Measurements from ENCODE around the gene FCER2.
A peak's percentile ranks its signal among the peaks of the same experiment; 100 is the strongest.

Gene FCER2

GRCh38 chr19:7676854-7677253 is 25.1 kb downstream of the FCER2 start, which contains the start of gene MCEMP1:
TSS of gene MCEMP1 (plus strand) at chr19:7677090. CDS start at chr19:7677121, 31 bp downstream.
- DNase-seq (ENCODE audit: low spot score), result no peak

- DNase-seq (ENCODE audit: low spot score), result no peak
Observed at GRCh38 chr19:7676376-7676775, 25.6 kb downstream of the FCER2 start.

- DNase-seq (ENCODE audit: low spot score), result peak; percentile 76
Observed at GRCh38 chr19:7674010-7675005, 27.6 kb downstream of the FCER2 start.

GRCh38 chr19:7672522-7672921 is 29.4 kb downstream of the FCER2 start:
- no peak for DNase-seq (ENCODE audit: low spot score)

GRCh38 chr19:7670790-7671189 is 31.1 kb downstream of the FCER2 start:
- DNase-seq (ENCODE audit: low spot score), result no peak

GRCh38 chr19:7670150-7670783 is 31.7 kb downstream of the FCER2 start:
- no peak for DNase-seq (ENCODE audit: low spot score)

- DNase-seq (ENCODE audit: low spot score), result no peak
Observed at GRCh38 chr19:7669641-7670040, 32.3 kb downstream of the FCER2 start.

GRCh38 chr19:7668842-7669241 is 33.1 kb downstream of the FCER2 start, which contains the start of gene RETN:
TSS of gene RETN (plus strand) at chr19:7669049. CDS start at chr19:7669327, 278 bp downstream.
- DNase-seq (ENCODE audit: low spot score), result no peak

GRCh38 chr19:7665076-7665475 is 36.9 kb downstream of the FCER2 start:
- DNase-seq (ENCODE audit: low spot score), result no peak

- DNase-seq (ENCODE audit: low spot score), result no peak
Observed at GRCh38 chr19:7663706-7664105, 38.2 kb downstream of the FCER2 start.

- no peak for DNase-seq (ENCODE audit: low spot score)
Observed at GRCh38 chr19:7662657-7663056, 39.3 kb downstream of the FCER2 start.

GRCh38 chr19:7661744-7662538 is 40.0 kb downstream of the FCER2 start:
- DNase-seq (ENCODE audit: low spot score), result no peak

- DNase-seq (ENCODE audit: low spot score), result no peak
Observed at GRCh38 chr19:7658219-7658686, 43.7 kb downstream of the FCER2 start.

- DNase-seq (ENCODE audit: low spot score), result no peak
Observed at GRCh38 chr19:7657131-7657751, 44.7 kb downstream of the FCER2 start.

- DNase-seq (ENCODE audit: low spot score), result no peak
Observed at GRCh38 chr19:7655581-7655980, 46.4 kb downstream of the FCER2 start.

GRCh38 chr19:7654401-7654800 is 47.5 kb downstream of the FCER2 start:
- no peak for DNase-seq (ENCODE audit: low spot score)

- peak; percentile 91 for DNase-seq (ENCODE audit: low spot score)
Observed at GRCh38 chr19:7652061-7652641, 49.8 kb downstream of the FCER2 start.

GRCh38 chr19:7650148-7650547 is 51.8 kb downstream of the FCER2 start:
- DNase-seq (ENCODE audit: low spot score), result no peak

- DNase-seq (ENCODE audit: low spot score), result no peak
Observed at GRCh38 chr19:7648265-7649014, 53.5 kb downstream of the FCER2 start.

GRCh38 chr19:7647156-7647555 is 54.8 kb downstream of the FCER2 start:
- DNase-seq (ENCODE audit: low spot score), result no peak

- DNase-seq (ENCODE audit: low spot score), result no peak
Observed at GRCh38 chr19:7646426-7646700, 55.6 kb downstream of the FCER2 start.
